Skeletal muscle satellite cell (primary cell): Measurements from ENCODE around the gene PNP.

Source experiments
- H3K27me3 ChIP-seq: 2 replicates; pipeline ENCODE4 v1.7.0; 2013; ENCODE audit warnings: low read length; ENCODE audit not compliant: control insufficient read depth, insufficient read depth
- H3K36me3 ChIP-seq: 2 replicates; pipeline ENCODE4 v1.7.0; 2013; ENCODE audit warnings: mild to moderate bottlenecking, control low read depth, low read length; ENCODE audit not compliant: insufficient read depth
- H3K4me1 ChIP-seq: 2 replicates; pipeline ENCODE4 v1.7.0; 2013; ENCODE audit warnings: low read length; ENCODE audit not compliant: control insufficient read depth, insufficient read depth
- H3K4me2 ChIP-seq: 2 replicates; pipeline ENCODE4 v1.7.0; 2013; ENCODE audit warnings: mild to moderate bottlenecking, low read length
- H3K4me3 ChIP-seq: 2 replicates; pipeline ENCODE4 v1.7.0; 2013; ENCODE audit warnings: low read length
- H3K9ac ChIP-seq: 2 replicates; pipeline ENCODE4 v1.7.0; 2013; ENCODE audit warnings: mild to moderate bottlenecking, low read depth, low read length, moderate library complexity
- H3K9me3 ChIP-seq: replicated peaks from 2 replicates; pipeline ENCODE4 v1.7.0; 2013; ENCODE audit warnings: mild to moderate bottlenecking, control low read depth, low read length

The PNP gene

DNA sequence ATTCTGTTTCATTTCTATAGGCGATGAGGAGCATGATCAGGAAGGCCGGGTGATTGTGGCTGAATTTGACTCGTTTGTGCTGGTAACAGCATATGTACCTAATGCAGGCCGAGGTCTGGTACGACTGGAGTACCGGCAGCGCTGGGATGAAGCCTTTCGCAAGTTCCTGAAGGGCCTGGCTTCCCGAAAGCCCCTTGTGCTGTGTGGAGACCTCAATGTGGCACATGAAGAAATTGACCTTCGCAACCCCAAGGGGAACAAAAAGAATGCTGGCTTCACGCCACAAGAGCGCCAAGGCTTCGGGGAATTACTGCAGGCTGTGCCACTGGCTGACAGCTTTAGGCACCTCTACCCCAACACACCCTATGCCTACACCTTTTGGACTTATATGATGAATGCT lies 12.2 kb upstream of the PNP start:
- peaks cover 39% of the 10 kb centered on the region for H3K36me3 ChIP-seq
- H3K9ac ChIP-seq = peak overlapping the region; percentile 90
- H3K4me2 ChIP-seq = peak overlapping the region; percentile 88
- no peaks in the 10 kb centered on the region for H3K9me3 ChIP-seq
- H3K4me1 ChIP-seq = peaks cover 21% of the 10 kb centered on the region
- H3K4me3 ChIP-seq = no peak overlapping the region
- no peaks in the 10 kb centered on the region for H3K27me3 ChIP-seq

DNA sequence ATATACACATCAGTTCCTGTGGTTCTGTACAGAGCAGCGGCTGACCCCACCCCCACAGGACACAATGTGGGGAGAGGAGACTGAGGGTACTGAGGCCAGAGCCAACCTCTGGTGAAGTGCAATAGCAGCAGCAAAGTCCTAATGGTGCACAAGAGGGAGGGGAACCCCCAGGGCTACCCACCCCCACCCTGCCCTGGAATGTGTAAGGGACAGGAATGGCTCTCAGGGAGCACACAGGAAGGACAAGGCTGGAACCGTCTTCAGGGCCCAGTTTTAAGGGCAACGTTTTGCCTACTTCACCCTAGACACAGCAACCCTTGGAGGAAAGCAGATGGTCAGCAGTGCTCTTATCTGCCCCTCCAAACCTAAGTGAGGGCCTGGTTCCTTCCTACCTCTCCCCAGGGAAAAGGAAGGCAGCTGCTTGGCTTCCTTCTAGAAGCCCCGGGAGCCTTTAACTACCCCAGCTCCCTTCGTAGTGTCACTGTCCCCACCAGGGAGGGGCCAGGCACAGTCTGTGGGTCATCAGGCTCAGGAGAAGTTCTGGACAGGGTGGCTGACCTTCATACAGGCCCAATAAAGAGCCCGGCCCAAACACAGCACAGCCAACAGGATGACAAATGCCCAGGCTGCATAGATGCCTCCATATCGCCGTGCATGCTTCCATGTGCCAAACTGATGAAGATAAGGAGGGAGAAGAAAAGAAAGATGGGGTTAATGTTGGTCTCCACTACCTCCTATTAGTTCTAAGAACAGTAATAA lies 11.0 kb upstream of the PNP start:
- no peak overlapping the region for H3K4me3 ChIP-seq
- H3K9me3 ChIP-seq = no peaks in the 10 kb centered on the region
- peaks cover 21% of the 10 kb centered on the region for H3K4me1 ChIP-seq
- H3K4me2 ChIP-seq = no peak overlapping the region
- peaks cover 36% of the 10 kb centered on the region for H3K36me3 ChIP-seq
- no peak overlapping the region for H3K9ac ChIP-seq
- H3K27me3 ChIP-seq = no peaks in the 10 kb centered on the region

DNA sequence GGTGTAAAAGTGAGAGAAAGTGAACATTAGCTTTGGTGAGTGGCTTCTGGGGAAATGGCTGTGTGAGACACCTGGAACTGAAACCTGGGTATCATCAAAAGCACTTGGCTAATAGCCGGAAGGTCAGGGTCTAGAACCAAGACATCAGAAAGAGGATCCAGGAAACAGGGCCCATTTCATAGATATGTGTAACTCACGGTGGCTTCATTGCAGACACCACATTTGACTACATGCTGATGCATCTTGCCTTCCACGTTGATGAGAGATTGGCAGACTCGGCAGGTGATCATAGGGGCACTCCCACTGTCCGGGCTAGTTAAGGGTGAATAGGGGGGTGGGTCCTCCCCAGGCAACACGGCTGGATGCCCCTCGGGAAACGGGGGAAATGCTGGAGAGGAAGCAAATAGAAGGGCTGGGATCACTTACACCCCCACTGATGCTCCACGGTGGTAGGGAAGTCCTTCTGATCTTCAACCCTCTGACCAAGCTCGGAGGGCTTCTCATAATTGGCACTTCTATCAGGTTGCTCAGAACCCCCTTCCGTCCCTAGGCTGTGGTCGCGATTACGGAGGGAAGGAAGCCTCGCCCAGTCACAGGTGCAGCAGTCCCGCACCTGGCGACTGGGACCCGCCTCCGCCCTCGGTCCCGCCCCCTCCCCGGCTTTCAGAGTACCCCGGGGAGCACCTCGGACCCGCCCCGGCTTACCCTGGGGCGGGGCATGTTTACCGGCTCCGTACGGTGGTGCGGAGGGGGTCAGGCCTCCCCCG lies 8.6 kb upstream of the PNP start:
- no peaks in the 10 kb centered on the region for H3K9me3 ChIP-seq

DNA sequence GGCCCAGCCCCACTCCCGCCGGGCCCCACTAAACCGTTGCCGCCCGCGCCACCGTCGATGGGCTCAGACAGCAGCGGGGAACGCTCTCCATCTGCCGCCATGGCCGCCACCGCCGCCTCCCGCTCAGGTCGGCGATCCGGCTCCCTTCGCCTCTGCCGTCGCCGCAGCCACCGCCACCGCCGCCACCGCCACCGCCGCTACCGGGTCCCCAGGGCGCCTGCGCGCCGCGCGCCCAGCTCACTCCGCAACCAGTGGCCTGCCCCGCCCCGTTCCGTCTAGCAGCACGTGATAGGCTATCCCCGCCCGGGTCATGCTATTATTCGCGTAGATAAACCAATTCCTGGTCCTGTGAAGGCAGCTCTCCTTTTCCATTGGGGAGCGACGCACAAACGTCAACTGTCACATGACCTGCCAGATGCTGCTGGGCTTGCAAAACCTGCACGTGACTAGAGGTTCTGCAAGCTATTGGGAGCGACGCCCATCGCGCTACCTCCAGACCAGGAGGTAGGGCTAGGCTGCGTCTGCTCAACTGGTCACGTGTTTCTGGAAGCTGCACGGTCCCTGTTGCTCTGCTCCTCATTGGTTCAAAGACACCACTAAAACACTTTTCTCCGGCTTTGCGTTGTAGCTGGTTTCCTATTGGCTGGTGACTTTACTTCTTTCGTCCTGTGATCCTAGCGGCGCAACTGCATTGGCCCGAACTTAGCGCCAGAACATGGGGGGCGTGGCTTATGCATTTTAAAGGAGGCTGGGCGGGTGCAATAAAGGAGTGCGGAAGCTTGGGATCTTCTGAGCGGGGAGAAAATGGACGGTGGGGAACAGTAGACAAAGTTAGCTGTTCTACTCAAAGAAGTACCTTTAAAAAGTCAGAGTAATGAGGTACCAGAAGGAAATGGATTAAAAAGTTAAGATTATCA lies 7.7 kb upstream of the PNP start, which contains the start of gene PIP4P1:
Gene PIP4P1, minus strand, starts transcription at position 210 of the 917 bp plus-strand sequence. Its CDS starts 109 bp downstream, at position 101.
- Histone ChIP-seq H3K9ac (peak within 1 kb of the TSS; percentile 89), H3K27me3 (no peaks in the 10 kb centered on the region), H3K4me2 (peak within 1 kb of the TSS; percentile 90), H3K4me1 (peaks cover 14% of the 10 kb centered on the region), H3K9me3 (no peaks in the 10 kb centered on the region), H3K4me3 (peak within 1 kb of the TSS; percentile 85), H3K36me3 (peaks cover 30% of the 10 kb centered on the region)

More for the DNA sequence above, 8.6 kb upstream of the PNP start:
- Histone ChIP-seq H3K4me3 (peak overlapping the region; percentile 85), H3K9ac (peak overlapping the region; percentile 89), H3K36me3 (peaks cover 36% of the 10 kb centered on the region), H3K4me2 (peak overlapping the region; percentile 90), H3K4me1 (peaks cover 17% of the 10 kb centered on the region), H3K27me3 (no peaks in the 10 kb centered on the region)

DNA sequence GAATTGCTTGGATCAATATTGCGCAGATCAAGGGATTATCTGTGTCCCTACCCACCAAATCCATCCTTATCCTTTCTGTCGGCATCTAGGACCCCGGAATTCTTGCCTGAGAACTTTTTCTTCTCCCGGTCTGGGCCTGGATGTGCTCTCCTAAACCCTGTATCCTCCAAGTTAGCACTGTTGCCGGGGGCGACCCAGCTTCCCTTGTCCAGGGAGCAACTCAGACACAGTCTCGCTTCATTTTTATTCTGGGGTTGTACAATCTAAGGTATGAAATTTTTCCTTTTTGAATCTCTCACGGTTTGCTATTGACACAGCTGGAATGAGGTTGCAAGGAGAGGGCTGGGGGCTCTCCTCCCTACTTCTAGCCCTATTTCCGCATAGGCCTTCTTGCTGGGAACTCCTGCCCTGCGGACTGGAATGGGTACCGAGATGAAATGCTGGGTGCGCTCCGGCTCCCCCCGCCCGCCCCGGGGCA lies 403 bp upstream of the PNP start:
- Histone ChIP-seq H3K4me3 (peak overlapping the region; percentile 87), H3K4me2 (peak overlapping the region; percentile 88), H3K9me3 (no peaks in the 10 kb centered on the region), H3K36me3 (peaks cover 11% of the 10 kb centered on the region), H3K27me3 (no peaks in the 10 kb centered on the region), H3K4me1 (peaks cover 12% of the 10 kb centered on the region), H3K9ac (peak overlapping the region; percentile 90)

DNA sequence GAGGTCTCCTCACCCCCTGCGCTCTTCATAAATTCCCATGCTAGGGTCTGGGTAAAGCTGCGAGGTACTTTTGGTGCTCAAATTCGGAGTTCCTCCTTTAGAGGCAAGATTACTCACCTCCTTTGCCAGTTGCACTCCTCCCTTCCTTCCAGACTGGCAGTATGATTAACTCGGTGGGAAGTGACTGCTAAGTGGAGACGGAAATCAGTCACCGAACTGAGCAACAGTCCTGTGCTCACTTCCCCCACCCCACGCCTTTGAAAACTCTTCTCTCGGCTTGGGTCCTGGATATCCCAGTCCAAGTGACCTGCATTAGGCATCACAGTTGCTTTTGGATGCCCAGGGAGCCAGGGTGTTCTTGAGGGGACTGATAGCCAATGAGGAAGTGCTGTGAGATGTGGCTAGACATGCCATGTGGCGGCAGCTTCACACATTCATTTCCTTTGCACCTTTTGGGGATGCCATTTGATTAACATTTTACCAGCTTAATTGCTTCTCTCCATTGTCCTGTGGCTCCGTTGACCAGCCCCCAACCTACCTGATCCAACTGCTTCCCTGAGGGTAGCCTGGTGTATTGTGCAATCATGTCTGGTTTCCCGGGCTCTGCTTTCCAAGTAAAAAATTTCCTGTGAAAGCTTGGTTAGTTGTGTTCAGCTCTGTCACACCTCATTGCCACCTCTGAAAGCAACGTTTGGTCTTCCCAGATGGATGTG lies 840 bp downstream of the PNP start:
- H3K36me3 ChIP-seq = peaks cover 24% of the 10 kb centered on the region
- no peaks in the 10 kb centered on the region for H3K9me3 ChIP-seq
- peaks cover 12% of the 10 kb centered on the region for H3K4me1 ChIP-seq
- H3K4me3 ChIP-seq = peak overlapping the region; percentile 87
- H3K27me3 ChIP-seq = no peaks in the 10 kb centered on the region
- peak overlapping the region; percentile 88 for H3K4me2 ChIP-seq
- H3K9ac ChIP-seq = peak overlapping the region; percentile 90

DNA sequence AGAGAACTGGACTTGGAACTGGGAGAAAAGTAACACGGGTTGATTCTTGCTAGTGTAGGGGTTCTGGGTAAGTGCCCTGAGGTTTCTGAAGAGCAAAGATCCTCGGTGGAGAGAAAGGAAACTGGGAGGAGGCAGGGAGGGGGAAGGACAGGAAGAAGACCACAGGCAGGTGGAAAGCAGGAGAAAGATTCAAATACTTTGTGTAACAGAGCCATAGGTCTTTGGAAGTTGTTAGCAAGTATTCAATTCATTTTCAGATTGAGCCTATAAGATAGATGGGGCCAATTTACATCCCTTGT lies 1.3 kb downstream of the PNP start:
- H3K9me3 ChIP-seq = no peaks in the 10 kb centered on the region
- H3K4me1 ChIP-seq = peaks cover 12% of the 10 kb centered on the region
- peak overlapping the region; percentile 87 for H3K4me3 ChIP-seq
- H3K27me3 ChIP-seq = no peaks in the 10 kb centered on the region
- peak overlapping the region; percentile 88 for H3K4me2 ChIP-seq
- peaks cover 27% of the 10 kb centered on the region for H3K36me3 ChIP-seq
- H3K9ac ChIP-seq = peak overlapping the region; percentile 90

DNA sequence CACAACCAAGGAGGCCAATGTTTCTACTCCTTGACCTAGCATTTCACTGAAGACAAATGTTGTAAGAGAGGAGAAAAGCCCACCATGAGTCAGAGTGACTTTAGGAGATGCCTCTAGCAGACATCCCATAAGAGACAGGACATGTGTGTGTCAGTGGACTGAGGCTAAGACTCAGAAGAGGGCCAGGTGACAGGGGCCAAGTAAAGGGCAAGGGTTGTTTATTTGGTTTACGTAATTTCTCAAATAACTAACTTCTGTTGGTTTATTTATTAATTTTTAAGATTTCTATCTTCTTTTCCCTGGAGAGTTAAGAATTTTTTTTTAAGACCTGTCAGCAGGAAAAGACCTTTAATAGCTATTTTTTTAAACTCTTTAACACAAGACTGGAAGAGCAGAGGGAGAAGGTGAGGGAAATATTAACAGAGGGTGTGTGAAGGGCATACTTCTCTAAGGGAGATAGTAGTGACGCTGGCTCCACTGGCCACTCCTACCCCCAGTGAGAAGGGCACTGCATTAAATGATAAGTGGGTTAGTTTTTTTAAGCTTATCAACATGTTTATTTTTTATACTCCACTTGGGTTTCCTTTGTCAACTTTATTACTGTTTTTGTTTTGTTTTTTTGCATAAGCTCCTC lies 3.4 kb downstream of the PNP start:
- Histone ChIP-seq H3K4me2 (no peak overlapping the region), H3K9me3 (no peaks in the 10 kb centered on the region), H3K36me3 (peaks cover 48% of the 10 kb centered on the region), H3K4me3 (no peak overlapping the region), H3K9ac (no peak overlapping the region), H3K27me3 (no peaks in the 10 kb centered on the region), H3K4me1 (peaks cover 12% of the 10 kb centered on the region)

DNA sequence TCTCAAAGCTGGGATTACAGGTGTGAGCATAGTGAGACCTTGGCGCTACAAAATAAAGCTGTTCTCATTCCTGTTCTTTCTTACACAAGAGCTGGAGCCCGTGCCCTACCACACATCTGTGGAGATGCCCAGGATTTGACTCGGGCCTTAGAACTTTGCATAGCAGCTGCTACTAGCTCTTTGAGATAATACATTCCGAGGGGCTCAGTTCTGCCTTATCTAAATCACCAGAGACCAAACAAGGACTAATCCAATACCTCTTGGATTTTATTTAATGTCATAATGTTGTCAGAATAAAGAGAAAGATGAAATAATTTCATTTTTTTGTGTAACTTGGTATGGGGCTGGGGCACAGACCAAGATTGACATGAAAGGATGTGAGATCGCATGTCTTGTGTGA lies 7.6 kb downstream of the PNP start:
- H3K4me3 ChIP-seq = no peak overlapping the region
- no peak overlapping the region for H3K4me2 ChIP-seq

DNA sequence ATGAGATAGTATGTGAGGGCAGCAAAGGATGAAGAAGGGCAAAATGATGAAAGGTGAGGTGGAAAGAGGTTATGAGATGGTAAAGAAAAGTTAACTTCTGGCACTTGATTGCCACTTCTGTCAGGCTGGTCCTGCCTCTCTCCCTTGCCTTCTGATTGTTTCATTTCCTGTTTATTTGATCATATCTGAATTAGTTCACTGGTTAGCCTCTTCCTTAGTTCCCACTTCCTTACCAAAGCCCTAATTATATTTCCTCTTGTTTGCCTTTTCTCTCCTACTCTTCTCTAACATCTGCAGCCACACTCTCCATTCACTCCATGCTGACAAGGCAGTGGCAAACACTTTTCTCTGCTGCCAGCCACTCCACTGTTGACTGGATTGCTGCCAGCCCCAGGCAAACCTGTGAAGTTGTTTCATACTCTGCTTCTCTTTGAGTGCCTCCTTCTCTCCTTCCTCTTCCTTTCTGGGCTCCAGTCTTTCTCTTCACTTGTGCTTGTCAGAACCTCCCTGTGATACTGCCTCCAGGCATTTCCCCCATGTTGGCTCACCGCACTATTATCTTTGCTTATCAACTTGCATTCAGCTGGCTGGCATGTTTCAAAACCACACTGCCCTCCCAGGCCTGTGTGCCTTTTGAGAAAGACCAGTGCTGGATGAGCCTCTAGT lies 8.1 kb downstream of the PNP start:
- Histone ChIP-seq H3K27me3 (no peaks in the 10 kb centered on the region), H3K9me3 (no peaks in the 10 kb centered on the region), H3K4me2 (no peak overlapping the region), H3K4me3 (no peak overlapping the region), H3K4me1 (peaks cover 2% of the 10 kb centered on the region), H3K36me3 (peaks cover 61% of the 10 kb centered on the region), H3K9ac (no peak overlapping the region)

More for the DNA sequence above, 7.6 kb downstream of the PNP start:
- H3K9me3 ChIP-seq = no peaks in the 10 kb centered on the region
- H3K36me3 ChIP-seq = peaks cover 63% of the 10 kb centered on the region
- peaks cover 6% of the 10 kb centered on the region for H3K4me1 ChIP-seq
- H3K27me3 ChIP-seq = no peaks in the 10 kb centered on the region
- no peak overlapping the region for H3K9ac ChIP-seq
